NCI-H526 (cell line): ENCODE measurements around the gene MINDY4.

ENCODE experiments used
- DNase-seq, 2 experiments: peaks; one replicate each; lab custom pipeline; 2025; lab: John Stamatoyannopoulos, UW

MINDY4 gene

DNA sequence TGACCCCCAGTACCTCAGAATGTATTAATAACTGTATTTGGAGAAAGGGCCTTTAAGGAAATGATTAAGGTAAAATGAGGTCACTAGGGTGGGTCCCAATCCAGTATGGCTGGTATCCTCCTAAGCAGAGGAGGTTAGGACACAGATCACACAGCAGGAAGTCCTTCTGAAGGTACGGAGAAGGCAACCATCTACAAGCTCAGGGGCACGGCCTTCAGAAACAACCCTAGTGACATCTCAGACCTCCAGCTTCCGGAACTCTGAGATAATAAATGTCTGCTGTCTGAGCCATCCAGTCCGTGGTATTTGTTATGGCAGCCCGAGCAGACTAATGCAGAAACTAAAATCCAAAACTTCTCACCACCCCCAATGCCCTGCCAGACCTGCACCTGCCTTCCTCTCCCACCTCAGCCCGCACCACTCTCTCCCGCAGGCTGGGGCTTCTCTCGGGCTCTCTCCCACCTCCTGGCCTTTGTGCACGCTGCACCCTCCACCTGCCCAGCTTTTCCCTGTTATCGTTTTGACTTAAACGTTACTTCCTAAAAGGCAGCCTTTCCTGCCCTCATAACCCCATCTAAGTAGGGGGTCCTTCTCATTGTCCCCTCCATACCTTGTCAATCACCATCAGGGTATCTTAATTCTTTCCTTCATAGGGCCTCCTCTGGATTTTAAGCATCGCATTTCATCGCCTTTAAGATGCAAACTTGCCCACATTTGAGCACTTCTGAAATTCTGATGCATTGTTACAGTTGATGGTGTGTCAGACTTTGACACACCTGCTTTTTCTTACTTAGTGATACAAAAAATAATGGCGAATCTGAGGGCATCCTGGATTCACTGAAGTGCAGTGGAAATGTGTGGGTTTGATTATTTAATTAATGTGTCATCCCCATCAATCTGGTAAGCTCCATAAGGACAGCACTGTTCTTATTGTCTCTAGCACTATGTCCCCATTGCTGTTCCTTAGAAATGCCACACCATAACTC lies 108.2 kb downstream of the MINDY4 start:
- DNase-seq = no peak

DNA sequence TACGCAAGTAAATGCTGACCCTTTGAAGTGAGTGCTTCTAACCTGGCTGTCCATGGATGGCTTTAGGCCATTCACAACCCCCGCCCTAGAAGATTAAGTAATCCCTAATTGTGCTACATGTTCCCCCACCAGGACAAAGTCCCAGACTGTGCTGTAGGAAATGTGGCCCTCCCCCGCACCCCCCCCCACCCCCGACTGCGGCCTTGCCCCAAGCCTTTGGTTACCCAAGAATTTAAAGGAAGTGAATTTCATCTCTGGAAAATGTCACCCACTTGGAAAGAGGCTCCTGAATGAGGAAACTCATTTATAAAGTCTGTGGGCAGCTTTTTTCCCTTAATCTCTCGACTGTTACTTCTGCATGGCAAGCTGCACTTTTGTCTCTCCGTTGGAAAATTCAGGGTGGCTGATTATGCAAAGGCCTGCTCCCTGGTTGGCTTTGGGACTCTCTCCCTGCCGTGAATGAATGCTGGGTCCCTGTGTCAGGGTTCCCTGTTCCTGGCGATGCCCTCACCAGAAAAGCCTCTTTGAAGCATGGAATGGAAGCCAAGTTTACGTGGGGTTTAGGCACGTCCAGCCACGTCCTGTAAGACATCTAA lies 109.0 kb downstream of the MINDY4 start:
- no peak for DNase-seq

DNA sequence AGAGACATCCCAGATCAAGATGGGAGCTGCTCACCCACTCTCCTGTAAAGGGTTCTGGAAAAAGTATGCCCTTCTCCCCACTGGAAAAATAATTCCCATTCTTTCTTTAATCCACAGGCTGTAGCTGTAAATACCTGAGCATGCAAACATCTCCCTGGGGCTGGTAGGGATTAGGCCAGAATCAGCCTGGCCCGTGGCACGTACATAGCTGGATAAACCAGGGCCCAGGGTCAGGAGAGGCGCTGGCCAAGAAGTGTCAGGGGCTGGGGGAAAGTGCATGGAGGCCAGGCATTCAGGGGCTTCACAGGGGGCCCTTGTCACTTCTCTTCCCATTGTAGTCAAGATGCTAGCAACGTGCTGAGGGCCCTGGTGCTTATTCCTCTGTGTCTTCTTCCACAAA lies 109.7 kb downstream of the MINDY4 start:
- DNase-seq = no peak

DNA sequence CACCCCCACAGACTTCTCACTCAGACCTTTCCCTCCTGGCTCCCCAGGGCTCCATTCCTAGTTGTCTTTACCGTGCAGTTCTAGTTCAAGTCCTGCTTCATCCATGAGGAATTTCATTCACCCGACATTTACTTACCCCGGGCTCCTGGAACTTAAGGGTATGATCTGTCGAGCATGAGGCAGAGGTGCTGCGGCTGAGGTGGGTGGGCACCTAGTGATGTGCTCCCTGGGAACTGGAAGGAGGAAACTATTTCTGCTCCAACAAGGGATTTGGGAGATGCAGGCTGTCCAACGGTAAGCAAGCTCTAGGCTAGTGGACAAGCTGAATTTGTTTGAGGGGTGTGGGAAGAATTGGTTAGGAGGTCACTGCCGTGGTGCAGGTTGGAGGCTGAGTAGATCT lies 110.2 kb downstream of the MINDY4 start:
- no peak for DNase-seq

DNA sequence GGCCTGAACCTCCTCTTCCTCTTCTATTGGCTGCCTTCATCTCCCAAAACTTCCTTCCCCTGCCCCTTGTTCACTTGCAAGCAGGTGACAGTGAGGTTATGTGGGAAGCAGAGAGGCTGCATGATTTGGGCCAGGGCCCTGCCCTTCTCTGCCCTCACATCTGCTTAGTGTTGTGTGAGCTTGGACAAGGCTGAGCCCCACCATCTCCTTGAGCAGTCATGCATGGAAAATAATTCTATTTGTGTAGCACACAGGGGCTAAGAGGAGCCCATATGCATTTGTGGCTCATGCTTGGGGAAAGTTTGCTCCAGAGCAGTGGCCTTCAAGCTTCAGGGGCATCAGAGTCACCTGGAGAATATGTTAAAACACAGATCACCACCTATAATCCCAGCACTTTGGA lies 113.7 kb downstream of the MINDY4 start:
- DNase-seq = peak in 1 of 2 experiments; percentile 24

DNA sequence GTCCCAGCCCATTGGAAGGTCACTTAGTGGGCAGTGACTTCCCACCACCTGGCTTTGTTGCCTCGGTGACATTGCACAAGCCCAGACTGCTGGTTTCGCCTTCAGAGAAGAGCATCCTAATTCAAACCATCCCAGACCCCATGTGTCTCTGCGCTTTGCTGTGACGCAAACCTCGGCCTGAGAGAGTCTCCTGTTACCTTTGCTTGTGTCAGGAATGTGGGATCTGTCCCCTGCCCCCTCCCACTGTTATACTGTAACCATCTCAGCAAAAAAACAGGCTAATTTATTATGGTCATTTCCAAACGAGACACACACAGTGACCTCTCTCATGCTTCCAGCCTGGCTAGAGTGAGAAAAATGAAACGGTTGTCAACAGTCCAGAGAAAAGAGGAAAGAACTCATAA lies 115.4 kb downstream of the MINDY4 start:
- DNase-seq = no peak

DNA sequence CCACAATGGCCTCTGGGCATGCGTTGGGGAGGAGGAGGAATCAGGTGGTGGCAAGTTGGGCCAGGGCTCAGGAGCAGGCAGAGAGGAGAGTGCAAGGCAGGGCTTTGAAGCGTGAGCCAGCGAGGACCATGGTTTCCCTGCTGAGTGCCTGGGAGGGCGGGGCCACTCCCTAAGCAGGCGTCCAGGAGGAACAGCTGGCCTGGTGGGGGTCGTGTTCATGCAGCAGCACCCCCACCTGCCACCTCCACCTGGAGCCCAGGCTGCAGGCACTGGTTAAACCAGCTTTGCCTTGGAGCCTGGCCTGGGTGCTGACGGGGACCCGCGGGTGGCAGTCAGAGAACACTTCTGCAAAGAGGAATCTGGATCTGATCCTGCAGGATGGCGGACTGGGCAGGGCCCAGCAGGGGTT lies 116.3 kb downstream of the MINDY4 start:
- peak in 1 of 2 experiments; percentile 35 for DNase-seq

DNA sequence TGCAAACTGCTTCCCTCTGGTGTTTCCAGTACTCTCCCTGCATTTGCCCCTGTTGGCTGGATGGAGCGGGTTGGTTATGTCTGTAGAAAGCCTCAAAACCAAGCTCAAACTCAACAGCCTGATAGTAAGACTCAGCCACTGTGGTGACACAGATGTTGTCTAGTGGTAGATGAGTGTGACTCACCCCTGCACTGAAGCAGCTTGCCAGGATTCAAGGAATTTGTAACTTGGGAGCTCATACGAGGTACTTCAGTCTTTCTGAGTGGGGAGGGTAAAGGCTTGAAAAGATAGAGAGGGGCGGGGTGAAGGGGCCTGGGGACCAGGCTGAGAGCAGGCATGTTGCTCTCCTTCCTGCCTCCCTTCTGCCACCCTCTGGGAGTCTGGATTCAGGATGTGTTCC lies 117.5 kb downstream of the MINDY4 start:
- DNase-seq = no peak

DNA sequence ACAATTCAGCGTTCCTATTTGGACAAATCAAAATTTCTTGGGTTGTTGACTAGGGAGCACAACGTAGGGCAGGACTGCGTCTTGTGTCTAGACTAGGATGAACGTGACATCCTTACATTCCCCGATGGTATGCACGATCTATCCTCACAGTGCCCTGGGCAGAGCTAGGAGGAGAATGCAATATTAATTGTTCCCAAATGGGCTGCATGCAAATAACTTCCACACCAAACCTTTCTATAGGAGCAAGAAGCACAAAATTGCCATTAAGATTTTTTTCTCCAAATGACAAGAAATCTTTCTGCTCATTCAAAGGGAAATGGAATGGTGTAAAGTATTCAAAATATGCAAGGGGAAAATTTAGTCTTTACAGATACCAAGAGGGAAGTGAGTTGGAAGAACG lies 119.0 kb downstream of the MINDY4 start:
- DNase-seq = no peak

DNA sequence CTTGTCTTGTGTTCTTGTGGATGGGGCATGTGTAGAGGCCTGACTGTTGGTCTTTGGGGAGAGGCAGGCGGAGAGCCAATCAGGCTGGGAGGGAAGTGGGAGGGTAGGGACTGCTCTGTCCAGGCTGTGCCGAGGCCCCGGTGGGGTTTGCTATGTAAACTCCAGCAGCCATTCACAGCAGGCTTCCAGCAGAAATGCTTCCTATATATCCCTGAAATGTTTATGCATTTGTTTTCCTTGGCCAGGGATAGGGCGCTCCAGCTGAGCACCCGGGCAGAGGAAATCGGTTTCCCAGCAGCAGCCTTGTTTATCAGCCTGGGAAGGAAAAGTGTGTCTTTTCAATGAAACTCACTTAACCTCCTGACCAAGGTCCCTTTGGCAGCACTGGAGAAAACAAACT lies 122.1 kb downstream of the MINDY4 start:
- no peak for DNase-seq

DNA sequence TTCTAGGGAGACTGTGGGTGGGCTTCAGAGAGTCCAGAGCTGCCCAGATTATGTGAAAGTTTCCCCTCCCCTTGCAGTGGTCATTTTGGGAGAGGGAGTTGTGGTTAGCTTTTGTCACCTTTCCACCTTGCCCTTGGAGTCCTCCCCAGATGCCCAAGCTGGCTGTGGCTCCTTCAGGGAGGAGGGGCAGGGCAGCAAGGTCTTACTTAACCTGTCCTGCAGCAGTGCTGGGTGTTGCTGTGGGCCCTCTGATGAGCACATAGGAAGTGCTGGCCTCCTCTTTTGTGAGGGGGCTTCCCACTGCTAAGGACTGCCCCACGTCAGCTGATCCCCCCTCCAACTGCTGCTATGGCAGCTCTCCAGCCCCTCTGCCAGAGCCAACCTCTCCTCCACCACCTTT lies 122.8 kb downstream of the MINDY4 start:
- DNase-seq = no peak

DNA sequence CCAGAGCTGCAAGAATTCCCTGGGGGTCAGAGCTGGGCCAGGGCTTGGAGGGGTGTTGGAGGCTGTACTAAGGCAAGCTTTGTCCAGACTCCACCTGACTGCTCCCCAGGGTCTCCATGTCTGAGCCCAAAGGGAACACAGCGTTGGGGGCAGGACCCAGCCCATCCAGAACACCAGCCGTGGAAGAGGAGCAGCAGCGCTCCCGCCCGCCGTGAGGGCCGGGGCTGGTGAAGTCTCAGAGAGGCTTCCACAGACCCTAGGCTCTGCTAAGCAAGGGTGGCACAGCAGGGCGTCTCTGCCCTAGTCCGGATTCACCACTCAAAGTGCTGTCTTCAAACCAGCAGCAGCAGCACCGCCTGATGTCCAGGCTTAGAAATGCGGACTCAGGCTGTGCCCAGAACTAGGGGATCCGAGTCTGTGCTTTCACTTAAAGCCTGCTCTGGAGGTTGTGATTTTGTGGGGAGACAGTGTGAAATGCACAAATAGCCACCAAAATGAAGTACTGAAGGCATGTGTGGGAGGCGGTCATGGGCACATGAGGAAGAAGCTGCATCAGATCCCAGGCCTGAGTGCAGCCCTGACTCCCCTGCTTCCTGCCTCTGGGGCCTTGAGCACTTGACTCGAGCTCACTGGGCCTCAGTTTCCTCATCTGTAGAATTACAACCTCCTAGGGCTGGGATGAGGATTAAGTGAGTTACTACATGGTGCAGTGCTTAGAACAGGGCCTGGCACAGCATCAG lies 123.8 kb downstream of the MINDY4 start:
- peak; percentile 62 to 71 for DNase-seq

DNA sequence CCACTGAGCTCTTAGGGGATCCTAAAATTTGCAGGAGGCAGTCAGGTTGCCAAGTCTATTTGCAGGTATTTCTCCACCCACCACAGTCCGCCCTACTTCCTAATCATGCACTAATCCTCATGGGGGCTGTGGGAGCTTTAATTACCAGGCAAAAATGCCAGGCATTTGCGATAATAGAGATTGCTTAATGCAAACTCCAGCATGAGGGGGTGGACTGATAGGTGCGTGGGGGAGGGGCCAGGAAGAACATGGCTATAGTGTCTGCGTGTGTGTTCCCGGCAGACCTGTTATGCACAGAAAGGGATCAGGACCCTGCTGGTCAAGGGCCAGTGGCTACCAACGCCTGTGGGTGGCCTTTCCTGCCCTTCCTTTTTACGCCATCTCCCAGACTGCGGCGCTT lies 124.8 kb downstream of the MINDY4 start:
- DNase-seq = peak in 1 of 2 experiments; percentile 23

DNA sequence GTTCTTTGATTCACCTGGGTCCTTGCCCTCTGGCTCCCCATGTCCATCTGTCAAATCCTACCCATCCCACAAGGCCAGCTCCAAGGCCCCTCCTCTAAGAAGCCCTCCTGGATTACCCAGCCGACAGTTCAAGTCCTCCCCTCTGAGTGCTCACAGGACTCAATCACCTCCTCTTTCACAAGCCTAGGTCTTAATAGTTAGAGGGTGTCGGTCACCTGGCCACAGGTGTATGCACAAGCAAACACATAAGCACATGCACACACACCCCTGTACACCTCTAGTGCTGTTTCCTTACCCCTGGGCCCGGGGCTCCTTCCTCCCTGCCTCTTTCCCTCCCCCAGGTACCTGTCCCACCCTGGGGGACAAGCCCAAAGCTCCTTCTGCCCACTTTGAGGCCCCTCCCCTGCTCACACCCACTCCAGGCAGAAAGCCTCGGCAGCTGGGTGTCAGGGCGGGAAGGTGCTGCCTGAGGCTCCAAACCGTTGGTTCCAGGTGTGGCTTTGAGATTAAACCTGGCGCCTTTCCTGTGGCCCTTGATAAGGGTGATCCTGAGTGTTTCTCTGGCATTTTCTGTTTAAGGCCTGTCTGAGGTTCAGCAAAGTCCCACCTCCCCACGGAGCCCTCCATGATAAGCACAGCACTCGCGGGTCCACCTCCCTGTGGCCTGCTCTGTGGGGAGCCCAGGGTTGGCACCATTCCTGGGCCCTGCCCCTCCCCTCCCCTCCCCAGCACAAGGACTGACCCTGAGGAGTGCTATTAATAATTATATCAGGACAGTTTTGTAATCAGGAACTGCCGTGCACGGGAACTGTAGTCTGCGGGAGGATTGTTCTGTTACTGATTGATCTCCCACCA lies 125.8 kb downstream of the MINDY4 start:
- peak in 1 of 2 experiments; percentile 62 for DNase-seq

DNA sequence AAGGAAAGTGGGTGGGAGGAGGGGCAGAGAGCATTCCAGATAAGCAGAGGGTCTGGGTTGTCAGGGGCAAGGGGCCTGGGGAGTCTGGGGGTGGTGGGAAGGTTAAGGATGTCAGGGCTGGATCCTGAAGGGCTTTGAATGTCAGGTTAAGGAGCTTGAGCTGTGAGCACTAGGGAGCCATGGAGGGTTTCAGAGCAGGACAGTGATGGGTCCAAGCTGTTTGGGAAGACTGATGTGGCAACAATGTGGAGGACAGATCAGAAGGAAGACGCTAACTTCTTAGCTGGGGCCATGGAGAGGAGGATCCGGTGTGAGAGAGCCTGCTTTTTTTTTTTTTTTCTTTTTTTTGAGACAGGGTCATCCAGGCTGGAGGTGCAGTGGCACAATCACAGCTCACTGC lies 126.6 kb downstream of the MINDY4 start:
- DNase-seq = no peak

DNA sequence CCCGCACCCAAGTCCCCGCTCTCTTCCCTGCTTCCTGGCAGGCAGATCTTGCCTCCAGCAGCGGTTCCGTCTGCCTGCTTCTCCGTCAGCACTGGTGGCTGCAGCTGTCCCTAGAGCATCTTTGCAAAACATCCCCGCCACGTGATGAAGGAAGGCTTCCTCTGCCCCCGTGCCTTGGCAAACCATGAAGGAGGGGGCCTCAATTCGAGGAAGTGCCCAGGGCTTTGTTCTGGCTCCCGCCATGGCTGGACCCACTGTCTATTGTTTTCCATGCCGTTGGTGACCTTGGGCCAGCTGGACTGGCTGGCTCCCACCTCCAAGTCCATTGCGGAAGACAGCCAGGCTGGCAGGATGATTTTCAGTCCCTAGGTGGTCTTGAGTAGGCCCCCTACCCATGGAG lies 127.2 kb downstream of the MINDY4 start:
- no peak for DNase-seq

DNA sequence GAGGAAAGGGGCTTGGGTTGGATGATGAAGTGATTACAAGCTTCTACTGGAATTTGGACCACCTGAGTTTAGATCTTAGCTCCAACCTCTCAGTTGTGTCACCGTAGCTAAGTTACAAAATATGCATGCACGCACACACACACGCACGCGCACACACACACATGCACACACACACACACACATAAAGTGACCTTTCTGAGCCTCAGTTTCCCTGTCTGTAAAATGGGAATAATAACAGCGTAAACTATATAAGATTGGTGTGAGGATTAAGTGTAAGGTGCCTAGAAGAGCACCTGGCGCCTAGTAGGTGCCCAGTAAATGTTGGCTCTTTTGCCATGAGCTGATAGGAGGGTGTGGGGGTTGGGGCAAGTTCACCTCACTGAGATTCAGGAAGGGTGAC lies 127.8 kb downstream of the MINDY4 start:
- no peak for DNase-seq

DNA sequence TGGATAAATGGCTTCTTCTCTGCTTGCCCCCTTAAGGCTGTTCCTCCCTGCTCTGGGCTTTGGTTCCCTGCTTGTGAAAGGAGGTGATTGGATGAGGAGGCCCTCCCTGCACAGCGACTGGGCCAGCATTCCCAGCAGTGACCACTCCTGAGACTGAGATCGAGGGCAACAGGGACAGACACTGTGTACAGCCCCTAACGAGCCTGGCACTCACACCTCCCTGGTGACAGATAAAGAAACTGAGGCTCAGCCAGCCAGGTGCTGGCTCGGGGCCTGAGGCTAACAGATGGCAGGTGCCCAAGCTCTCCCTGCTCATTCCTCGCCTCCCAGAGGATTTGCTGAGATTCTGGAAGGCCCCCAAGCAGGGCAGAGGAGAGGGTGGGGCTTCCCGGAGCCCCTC lies 128.4 kb downstream of the MINDY4 start:
- DNase-seq = no peak

DNA sequence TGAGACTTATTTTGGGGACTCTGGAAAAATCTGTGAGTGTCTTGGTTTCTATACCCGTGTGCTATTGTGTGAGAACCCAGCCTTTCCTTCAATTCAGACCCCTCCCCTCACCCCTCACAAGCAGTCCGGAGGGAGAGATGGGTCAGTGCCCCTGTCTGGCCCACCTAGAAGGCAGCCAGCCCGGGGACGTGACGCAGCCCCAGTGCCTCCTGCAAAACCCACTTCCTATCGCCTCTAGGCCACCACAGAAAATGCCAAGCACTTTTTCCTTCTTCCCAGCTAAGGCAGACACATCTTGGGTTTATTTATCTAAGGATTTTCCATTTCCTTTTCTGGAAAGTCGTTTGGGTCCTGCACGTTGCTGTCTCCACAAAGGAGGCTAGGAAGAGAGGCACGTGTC lies 128.8 kb downstream of the MINDY4 start:
- no peak for DNase-seq

DNA sequence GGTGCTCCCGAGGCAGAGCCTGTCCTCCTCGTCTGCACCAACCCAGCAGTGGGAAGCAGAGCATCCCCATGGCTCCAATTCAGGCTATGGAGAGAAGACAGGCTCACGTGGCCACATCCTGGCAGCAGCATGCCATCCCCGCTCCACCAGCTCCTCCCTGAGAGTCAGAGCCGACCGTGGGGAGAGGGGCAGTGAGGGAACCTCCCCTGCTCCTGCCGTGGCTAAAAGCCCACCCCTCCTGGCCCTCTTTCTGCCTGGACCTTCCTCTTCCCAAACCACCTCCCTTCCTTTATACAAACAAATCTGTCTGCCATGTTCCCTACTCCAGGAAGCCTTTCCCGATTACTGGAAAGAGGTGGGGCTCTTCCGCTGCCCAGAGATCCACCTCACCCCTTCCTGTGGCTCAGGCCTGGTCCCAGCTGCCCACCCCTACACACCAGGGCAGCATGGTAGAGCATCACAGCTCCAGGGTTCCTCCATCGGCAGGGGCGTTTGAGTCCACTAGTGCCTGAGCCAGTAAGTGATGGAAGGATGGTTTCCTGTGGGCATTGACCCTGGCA lies 129.7 kb downstream of the MINDY4 start:
- no peak for DNase-seq

DNA sequence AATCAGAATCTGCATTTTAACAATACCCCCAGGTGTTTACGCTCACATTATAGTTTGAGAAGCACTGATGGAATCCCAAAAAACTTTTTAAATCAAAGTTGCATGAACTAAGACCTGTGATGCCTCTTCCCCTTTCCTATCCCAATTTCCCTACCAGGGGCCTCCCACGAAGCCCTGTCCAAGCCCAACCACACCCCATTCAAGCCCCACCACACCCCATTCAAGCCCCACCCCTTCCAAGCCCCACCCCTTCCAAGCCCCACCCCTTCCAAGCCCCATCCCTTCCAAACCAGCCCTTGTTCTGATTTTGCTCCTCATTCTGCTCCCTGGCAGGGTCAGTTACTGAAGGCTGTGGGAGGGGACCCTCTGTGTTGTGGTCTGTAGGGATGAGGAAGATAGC lies 130.6 kb downstream of the MINDY4 start:
- DNase-seq = no peak
